ENCODE data around the gene LIME1. TPM values are rescaled to one million over a fixed set of nuclear protein-coding genes. Genes with fewer than 3 reads are reported as not detected.

The LIME1 gene
- 0.72 and 4.4 TPM in 2 replicates for total RNA-seq (2014; rRNA removed; shearing (Covaris generic))

- DNase-seq (ENCODE audit: low read depth): no peak
Measured at GRCh38 chr20:63735859-63736718, at the start of gene LIME1. LIME1 (plus strand) TSS chr20:63736664; CDS start chr20:63737550, 886 bp downstream.

- no peak for DNase-seq (ENCODE audit: low read depth)
Measured at GRCh38 chr20:63687419-63688178, 48.9 kb upstream of the LIME1 start.

GRCh38 chr20:63688228-63689045 lies 48.0 kb upstream of the LIME1 start:
- DNase-seq (ENCODE audit: low read depth): no peak

- DNase-seq (ENCODE audit: low read depth): no peak
Measured at GRCh38 chr20:63689046-63690002, 47.1 kb upstream of the LIME1 start.

GRCh38 chr20:63690003-63690897 lies 46.2 kb upstream of the LIME1 start:
- DNase-seq (ENCODE audit: low read depth): no peak

DNA sequence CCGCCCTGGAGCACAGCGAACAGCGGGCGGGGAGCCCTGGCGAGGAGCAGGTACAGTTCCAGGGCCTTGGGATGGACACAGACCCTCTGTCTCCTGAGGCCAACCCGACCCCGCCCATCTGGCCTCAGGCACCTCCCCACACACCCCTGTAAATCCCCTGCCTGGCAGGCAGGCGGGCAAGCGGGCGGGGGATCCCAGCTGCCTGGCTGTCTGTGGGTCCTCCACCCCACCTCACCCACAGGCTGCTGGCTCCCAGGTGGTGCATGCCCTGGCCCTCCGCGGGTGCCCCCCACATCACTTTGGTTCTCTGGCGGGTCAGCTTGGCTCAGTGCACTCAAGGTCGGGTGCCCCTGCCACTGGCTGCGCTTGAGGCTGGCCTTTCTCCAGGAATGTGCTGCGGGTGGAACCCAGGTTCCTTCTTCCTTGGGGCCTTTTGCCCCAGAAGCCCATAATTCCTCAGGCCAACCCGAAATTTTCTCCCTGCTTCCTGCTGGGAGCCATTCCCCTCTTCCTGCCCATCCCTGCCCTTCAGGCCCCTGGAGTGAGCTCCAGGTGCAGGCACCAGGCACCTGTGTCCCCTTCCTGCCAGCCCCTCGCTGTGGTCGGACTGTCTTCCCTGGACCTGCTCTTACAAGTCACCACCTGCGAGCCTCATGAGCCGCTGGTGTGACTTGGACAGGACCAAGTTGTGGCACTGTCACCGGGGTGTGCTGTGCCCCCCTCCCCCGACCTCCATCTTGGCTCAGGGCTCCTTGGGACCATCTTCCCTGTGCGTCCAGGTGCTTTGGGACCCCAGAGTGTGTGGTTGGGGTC lies 45.4 kb upstream of the LIME1 start:
- DNase-seq (ENCODE audit: low read depth): no peak

- DNase-seq (ENCODE audit: low read depth): no peak
Measured at GRCh38 chr20:63691711-63692435, 44.6 kb upstream of the LIME1 start.

GRCh38 chr20:63692436-63693082 lies 43.9 kb upstream of the LIME1 start:
- peak; percentile 87 for DNase-seq (ENCODE audit: low read depth)

- DNase-seq (ENCODE audit: low read depth): no peak
Measured at GRCh38 chr20:63693083-63693732, 43.3 kb upstream of the LIME1 start.

DNA sequence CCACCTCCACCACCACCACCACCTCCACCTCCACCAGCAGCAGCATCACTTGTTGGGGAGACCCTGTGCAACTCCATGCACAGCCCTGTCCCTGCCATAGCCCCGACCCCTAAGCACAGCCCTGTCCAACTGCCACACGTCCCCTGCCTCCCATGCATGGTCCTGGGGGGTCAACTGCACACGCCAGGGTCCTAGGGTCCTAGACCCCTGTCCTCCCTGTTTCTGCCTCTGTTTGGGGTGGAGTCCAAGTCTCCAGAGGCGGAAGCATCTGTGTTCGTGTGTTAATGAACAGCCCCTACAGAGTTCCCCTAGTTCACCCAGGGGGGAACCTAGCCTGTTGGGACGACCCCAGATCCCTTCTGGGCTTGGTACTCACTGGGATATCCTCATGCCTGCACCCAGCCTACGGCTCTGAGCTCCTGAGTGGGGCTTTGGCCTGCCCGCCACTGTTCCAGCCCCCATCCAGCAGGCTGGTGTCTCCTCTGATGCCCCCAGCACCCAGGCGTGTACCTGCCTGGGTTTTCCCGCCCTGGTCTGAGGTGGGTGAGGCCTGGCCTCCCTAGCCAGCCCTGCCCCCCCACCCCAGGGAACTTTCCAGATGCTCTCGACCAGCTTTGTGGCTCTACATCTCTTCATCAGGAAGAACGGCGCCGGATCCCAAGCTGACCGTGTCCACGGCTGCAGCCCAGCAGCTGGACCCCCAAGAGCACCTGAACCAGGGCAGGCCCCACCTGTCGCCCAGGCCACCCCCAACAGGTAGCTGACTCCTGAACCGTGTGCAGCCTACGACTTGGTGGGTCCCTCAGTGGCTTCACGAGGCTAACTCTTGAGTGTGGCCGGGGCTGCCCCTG lies 42.5 kb upstream of the LIME1 start:
- no peak for DNase-seq (ENCODE audit: low read depth)

GRCh38 chr20:63694584-63695423 lies 41.7 kb upstream of the LIME1 start:
- no peak for DNase-seq (ENCODE audit: low read depth)

DNA sequence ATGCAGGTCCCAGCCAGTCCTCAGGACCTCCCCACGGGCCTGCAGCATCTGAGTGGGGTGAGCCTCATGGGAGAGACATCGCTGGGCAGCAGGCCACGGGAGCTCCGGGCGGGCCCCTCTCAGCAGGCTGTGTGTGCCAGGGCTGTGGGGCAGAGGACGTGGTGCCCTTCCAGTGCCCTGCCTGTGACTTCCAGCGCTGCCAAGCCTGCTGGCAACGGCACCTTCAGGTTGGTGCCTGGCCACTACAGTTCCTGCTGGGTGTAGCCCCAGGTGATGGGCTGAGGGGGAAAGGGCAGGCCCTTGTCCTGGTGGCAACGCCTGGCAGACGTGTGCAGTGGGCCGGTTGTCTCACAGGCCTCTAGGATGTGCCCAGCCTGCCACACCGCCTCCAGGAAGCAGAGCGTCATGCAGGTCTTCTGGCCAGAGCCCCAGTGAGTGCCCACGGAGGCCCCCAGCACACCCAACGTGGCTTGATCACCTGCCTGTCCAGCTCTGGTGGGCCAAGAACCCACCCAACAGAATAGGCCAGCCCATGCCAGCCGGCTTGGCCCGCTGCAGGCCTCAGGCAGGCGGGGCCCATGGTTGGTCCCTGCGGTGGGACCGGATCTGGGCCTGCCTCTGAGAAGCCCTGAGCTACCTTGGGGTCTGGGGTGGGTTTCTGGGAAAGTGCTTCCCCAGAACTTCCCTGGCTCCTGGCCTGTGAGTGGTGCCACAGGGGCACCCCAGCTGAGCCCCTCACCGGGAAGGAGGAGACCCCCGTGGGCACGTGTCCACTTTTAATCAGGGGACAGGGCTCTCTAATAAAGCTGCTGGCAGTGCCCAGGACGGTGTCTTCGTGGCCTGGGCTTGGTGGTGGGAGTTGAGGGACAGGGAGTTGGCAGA lies 40.8 kb upstream of the LIME1 start:
- no peak for DNase-seq (ENCODE audit: low read depth)

DNA sequence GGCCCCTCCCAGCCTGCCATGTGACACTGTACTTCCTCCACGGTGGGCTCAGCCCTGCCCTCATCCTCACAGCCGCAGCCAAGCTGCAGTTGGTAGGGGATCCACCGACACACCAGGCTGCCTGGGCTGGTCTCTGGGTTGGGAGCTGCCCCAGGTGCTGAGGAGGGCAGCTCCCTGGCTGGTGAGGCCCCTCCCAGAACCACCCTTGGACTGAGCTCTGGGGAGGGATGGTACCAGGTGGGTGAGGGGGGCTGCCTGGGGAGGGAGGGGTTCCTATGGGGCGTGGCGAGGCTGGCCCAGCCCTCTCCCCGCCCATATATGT lies 40.2 kb upstream of the LIME1 start:
- DNase-seq (ENCODE audit: low read depth): no peak

DNA sequence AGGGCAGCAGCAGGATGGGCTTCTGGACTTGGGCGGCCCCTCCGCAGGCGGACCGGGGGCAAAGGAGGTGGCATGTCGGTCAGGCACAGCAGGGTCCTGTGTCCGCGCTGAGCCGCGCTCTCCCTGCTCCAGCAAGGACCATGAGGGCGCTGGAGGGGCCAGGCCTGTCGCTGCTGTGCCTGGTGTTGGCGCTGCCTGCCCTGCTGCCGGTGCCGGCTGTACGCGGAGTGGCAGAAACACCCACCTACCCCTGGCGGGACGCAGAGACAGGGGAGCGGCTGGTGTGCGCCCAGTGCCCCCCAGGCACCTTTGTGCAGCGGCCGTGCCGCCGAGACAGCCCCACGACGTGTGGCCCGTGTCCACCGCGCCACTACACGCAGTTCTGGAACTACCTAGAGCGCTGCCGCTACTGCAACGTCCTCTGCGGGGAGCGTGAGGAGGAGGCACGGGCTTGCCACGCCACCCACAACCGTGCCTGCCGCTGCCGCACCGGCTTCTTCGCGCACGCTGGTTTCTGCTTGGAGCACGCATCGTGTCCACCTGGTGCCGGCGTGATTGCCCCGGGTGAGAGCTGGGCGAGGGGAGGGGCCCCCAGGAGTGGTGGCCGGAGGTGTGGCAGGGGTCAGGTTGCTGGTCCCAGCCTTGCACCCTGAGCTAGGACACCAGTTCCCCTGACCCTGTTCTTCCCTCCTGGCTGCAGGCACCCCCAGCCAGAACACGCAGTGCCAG lies 39.7 kb upstream of the LIME1 start, which contains the start of gene TNFRSF6B:
Gene TNFRSF6B (plus strand): TSS at position 25 of the 729 bp plus-strand sequence. CDS start 116 bp downstream, at position 141.
- no peak for DNase-seq (ENCODE audit: low read depth)

Measured in RPMI7951 (cell line).